B cell (primary cell): Measurements from ENCODE around the gene HYOU1.

Source experiments
- CTCF ChIP-seq: fragments of 200-600 bp; IDR thresholded peaks from one replicate; pipeline ENCODE4 v1.8.0; 2022; ENCODE audit warnings: antibody characterized with exemption, mild to moderate bottlenecking
- EZH2 ChIP-seq: IDR thresholded peaks from 2 replicates; pipeline ENCODE4 v1.6.1; 2012; ENCODE audit warnings: borderline replicate concordance, low read depth, mild to moderate bottlenecking, moderate library complexity, low read length; ENCODE audit not compliant: insufficient read depth, poor library complexity, severe bottlenecking

- TF ChIP-seq CTCF (no peak), EZH2 (no peak)
Measured at GRCh38 chr11:119081682-119082260, 24.8 kb upstream of the HYOU1 start.
